Measurements from ENCODE around the gene GULP1.

Gene GULP1

GRCh38 chr2:188328419-188328818 lies 36.7 kb downstream of the GULP1 start:
- H3K4me2 ChIP-seq (ENCODE audit: insufficient read depth, low read length), result no peak overlapping the region
- ATAC-seq (ENCODE audit: insufficient read depth, low read depth), result no peak
- no peak overlapping the region for H3K9ac ChIP-seq (ENCODE audit: low read depth, low read length)
- TF ChIP-seq CTCF (IDR thresholded peaks at IDR 0.05; ENCODE audit: borderline replicate concordance, extremely low read depth, low read length, poor library complexity, severe bottlenecking) (no peak), EZH2 (IDR thresholded peaks at IDR 0.05; ENCODE audit: borderline replicate concordance, low read depth, low read length, severe bottlenecking) (no peak)
- no peak overlapping the region for H2AFZ ChIP-seq (ENCODE audit: low read depth, low read length)
- no peaks in the 10 kb centered on the region for H3K27me3 ChIP-seq (ENCODE audit: insufficient read depth, low read length, poor library complexity)
- no peak for DNase-seq
- H3K79me2 ChIP-seq (ENCODE audit: insufficient read depth, low read length), result no peaks in the 10 kb centered on the region
- no peak overlapping the region for H3K27ac ChIP-seq (ENCODE audit: low read length)
- H3K4me1 ChIP-seq (ENCODE audit: insufficient read depth, low read length), result no peaks in the 10 kb centered on the region
- no peaks in the 10 kb centered on the region for H3K36me3 ChIP-seq (ENCODE audit: insufficient read depth, low read length)
- H3K9me3 ChIP-seq (ENCODE audit: insufficient read depth, low read length, severe bottlenecking), result no peaks in the 10 kb centered on the region
- no peak overlapping the region for H3K4me3 ChIP-seq (ENCODE audit: low read depth in 1 of 2, low read length in 2 of 2)
- H4K20me1 ChIP-seq (ENCODE audit: insufficient read depth, low read length), result no peaks in the 10 kb centered on the region

- H3K9me3 ChIP-seq (ENCODE audit: insufficient read depth, low read length, severe bottlenecking), result no peaks in the 10 kb centered on the region
- H3K4me3 ChIP-seq (ENCODE audit: low read depth in 1 of 2, low read length in 2 of 2), result no peak overlapping the region
- no peak overlapping the region for H2AFZ ChIP-seq (ENCODE audit: low read depth, low read length)
- no peaks in the 10 kb centered on the region for H4K20me1 ChIP-seq (ENCODE audit: insufficient read depth, low read length)
- no peaks in the 10 kb centered on the region for H3K79me2 ChIP-seq (ENCODE audit: insufficient read depth, low read length)
- no peak overlapping the region for H3K27ac ChIP-seq (ENCODE audit: low read length)
- ATAC-seq (ENCODE audit: insufficient read depth, low read depth), result no peak
- no peaks in the 10 kb centered on the region for H3K27me3 ChIP-seq (ENCODE audit: insufficient read depth, low read length, poor library complexity)
- TF ChIP-seq EZH2 (IDR thresholded peaks at IDR 0.05; ENCODE audit: borderline replicate concordance, low read depth, low read length, severe bottlenecking) (no peak), CTCF (IDR thresholded peaks at IDR 0.05; ENCODE audit: borderline replicate concordance, extremely low read depth, low read length, poor library complexity, severe bottlenecking) (no peak)
- no peaks in the 10 kb centered on the region for H3K4me1 ChIP-seq (ENCODE audit: insufficient read depth, low read length)
- no peaks in the 10 kb centered on the region for H3K36me3 ChIP-seq (ENCODE audit: insufficient read depth, low read length)
- no peak for DNase-seq
- H3K4me2 ChIP-seq (ENCODE audit: insufficient read depth, low read length), result no peak overlapping the region
- H3K9ac ChIP-seq (ENCODE audit: low read depth, low read length), result no peak overlapping the region
These were observed 38.8 kb downstream of the GULP1 start for GRCh38 chr2:188330316-188331053.

- ATAC-seq (ENCODE audit: insufficient read depth, low read depth), result no peak
These were observed 40.9 kb downstream of the GULP1 start for GRCh38 chr2:188332619-188333018.

More at GRCh38 chr2:188332619-188333018, 40.9 kb downstream of the GULP1 start:
- Histone ChIP-seq H3K9ac (ENCODE audit: low read depth, low read length) (no peak overlapping the region), H3K4me2 (ENCODE audit: insufficient read depth, low read length) (no peak overlapping the region), H3K79me2 (ENCODE audit: insufficient read depth, low read length) (no peaks in the 10 kb centered on the region), H3K4me3 (ENCODE audit: low read depth in 1 of 2, low read length in 2 of 2) (no peak overlapping the region), H4K20me1 (ENCODE audit: insufficient read depth, low read length) (no peaks in the 10 kb centered on the region), H3K9me3 (ENCODE audit: insufficient read depth, low read length, severe bottlenecking) (no peaks in the 10 kb centered on the region), H3K36me3 (ENCODE audit: insufficient read depth, low read length) (no peaks in the 10 kb centered on the region), H3K27me3 (ENCODE audit: insufficient read depth, low read length, poor library complexity) (no peaks in the 10 kb centered on the region), H3K4me1 (ENCODE audit: insufficient read depth, low read length) (no peaks in the 10 kb centered on the region), H3K27ac (ENCODE audit: low read length) (no peak overlapping the region), H2AFZ (ENCODE audit: low read depth, low read length) (no peak overlapping the region)
- TF ChIP-seq CTCF (IDR thresholded peaks at IDR 0.05; ENCODE audit: borderline replicate concordance, extremely low read depth, low read length, poor library complexity, severe bottlenecking) (no peak), EZH2 (IDR thresholded peaks at IDR 0.05; ENCODE audit: borderline replicate concordance, low read depth, low read length, severe bottlenecking) (no peak)
- DNase-seq, result no peak

All from DND-41 (cell line).